OCI-LY1 (cell line): ENCODE data around the gene C19orf25.

Experiments
- H2AFZ ChIP-seq: fragments of 200-600 bp; sonication (generic), shearing (Covaris generic); 2 replicates; pipeline ENCODE4 v1.6.0; 2014; ENCODE audit warnings: antibody characterized with exemption, mild to moderate bottlenecking, low read length
- H3F3A ChIP-seq: fragments of 200-600 bp; sonication (generic), shearing (Covaris generic); 2 replicates; pipeline ENCODE4 v1.6.0; 2014; ENCODE audit warnings: mild to moderate bottlenecking, antibody characterized with exemption, low read length, moderate library complexity; ENCODE audit not compliant: insufficient read depth
- H3K27ac ChIP-seq: fragments of 200-600 bp; sonication (generic); 2 replicates; pipeline ENCODE4 v1.5.1; 2014; ENCODE audit warnings: low read length, mixed run types, mild to moderate bottlenecking, low read depth; ENCODE audit not compliant: poor library complexity, severe bottlenecking
- H3K27me3 ChIP-seq: fragments of 200-600 bp; sonication (generic); 2 replicates; pipeline ENCODE4 v1.6.0; 2014; ENCODE audit warnings: antibody characterized with exemption, mild to moderate bottlenecking, low read length, moderate library complexity; ENCODE audit not compliant: insufficient read depth
- H3K36me3 ChIP-seq: fragments of 200-600 bp; sonication (generic); 2 replicates; pipeline ENCODE4 v1.6.1; 2014; ENCODE audit warnings: mild to moderate bottlenecking, antibody characterized with exemption, low read length, moderate library complexity, mixed read lengths; ENCODE audit not compliant: insufficient read depth
- H3K4me1 ChIP-seq: fragments of 200-600 bp; sonication (generic); 2 replicates; pipeline ENCODE4 v1.5.1; 2014; ENCODE audit warnings: mild to moderate bottlenecking, low read length, moderate library complexity; ENCODE audit not compliant: insufficient read depth, severe bottlenecking
- H3K4me2 ChIP-seq: fragments of 200-600 bp; sonication (generic), shearing (Covaris generic); 2 replicates; pipeline ENCODE4 v1.6.1; 2014; ENCODE audit warnings: low read length
- H3K4me3 ChIP-seq: fragments of 200-600 bp; sonication (generic); 2 replicates; pipeline ENCODE4 v1.5.1; 2014; ENCODE audit warnings: low read length, low read depth, mild to moderate bottlenecking, mixed read lengths; ENCODE audit not compliant: poor library complexity, severe bottlenecking
- H3K79me2 ChIP-seq: fragments of 200-600 bp; shearing (Covaris generic); 2 replicates; pipeline ENCODE4 v1.6.1; 2016; ENCODE audit warnings: mixed run types, low read length, mixed read lengths; ENCODE audit not compliant: insufficient read depth
- H3K9ac ChIP-seq: fragments of 200-600 bp; sonication (generic), shearing (Covaris generic); 2 replicates; pipeline ENCODE4 v1.6.1; 2014; ENCODE audit warnings: mild to moderate bottlenecking, low read length, mixed read lengths
- H3K9me2 ChIP-seq: fragments of 200-600 bp; sonication (generic), shearing (Covaris generic); 2 replicates; pipeline ENCODE4 v1.6.1; 2014; ENCODE audit warnings: low read depth, mild to moderate bottlenecking, low read length, mixed read lengths
- H3K9me3 ChIP-seq: fragments of 200-600 bp; shearing (Covaris generic); 2 replicates; pipeline ENCODE4 v1.6.1; 2014; ENCODE audit warnings: low read length, mixed read lengths
- H4K20me1 ChIP-seq: fragments of 200-600 bp; sonication (generic), shearing (Covaris generic); 2 replicates; pipeline ENCODE4 v1.6.0; 2016; ENCODE audit warnings: mild to moderate bottlenecking, low read length; ENCODE audit not compliant: insufficient read depth
- EZH2 ChIP-seq: fragments of 200-600 bp; sonication (generic), shearing (Covaris generic); IDR thresholded peaks from 2 replicates; pipeline ENCODE4 v1.8.0; 2017; ENCODE audit warnings: borderline replicate concordance, mixed run types, mild to moderate bottlenecking, antibody characterized with exemption, low read length, moderate library complexity, mixed read lengths
- TF ChIP-seq, protein P1 (sequence below): fragments of 200-600 bp; sonication (generic), shearing (Covaris generic); IDR thresholded peaks from 2 replicates; pipeline ENCODE4 v1.5.1; 2017; ENCODE audit warnings: mild to moderate bottlenecking, antibody characterized with exemption, low read length, moderate library complexity, mixed read lengths

C19orf25 gene

DNA sequence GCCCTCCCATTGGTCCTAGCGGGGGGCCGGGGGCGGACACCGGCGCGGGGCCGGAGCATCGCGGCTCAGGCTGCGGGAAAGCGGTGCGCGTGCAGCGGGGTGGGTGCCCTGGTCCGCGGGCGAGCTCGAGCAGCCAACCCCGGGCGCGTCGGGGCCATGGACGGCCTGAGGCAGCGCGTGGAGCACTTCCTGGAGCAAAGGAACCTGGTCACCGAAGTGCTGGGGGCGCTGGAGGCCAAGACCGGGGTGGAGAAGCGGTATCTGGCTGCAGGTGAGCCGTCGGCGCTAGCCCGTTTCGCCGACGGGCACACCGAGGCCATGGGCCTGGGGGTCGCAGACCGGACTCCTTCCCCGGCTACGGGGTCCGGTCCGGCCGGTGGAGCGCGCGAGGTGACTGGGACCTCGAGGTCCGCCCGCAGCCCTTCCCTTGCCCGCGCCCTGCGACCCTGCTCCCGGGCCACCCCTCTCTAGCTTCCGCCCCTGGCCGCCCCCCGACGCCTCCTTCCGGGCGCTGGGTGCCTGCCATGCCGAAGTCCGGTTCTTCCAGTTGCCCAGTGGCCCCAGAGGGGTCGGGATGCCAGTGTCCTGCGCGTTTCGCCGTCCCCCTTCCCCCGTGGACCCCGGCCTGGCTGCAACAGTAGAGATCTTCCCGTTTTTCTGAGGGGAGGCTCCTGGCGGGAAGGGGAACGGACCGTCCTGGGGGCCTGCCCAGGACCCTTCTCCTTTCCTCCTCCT, 12.3 kb upstream of the C19orf25 start, which contains the start of gene REEP6:
REEP6 (plus strand) TSS at position 68 of the 735 bp plus-strand sequence; CDS start at position 157, 89 bp downstream.
- peak within 1 kb of the TSS; percentile 66 for H3K4me3 ChIP-seq
- H3K9ac ChIP-seq: peak within 1 kb of the TSS; percentile 67
- H3K27me3 ChIP-seq: no peaks in the 10 kb centered on the region; the same call in 1 of the 2 replicates
- no peaks in the 10 kb centered on the region for H3K36me3 ChIP-seq
- H2AFZ ChIP-seq: no peak within 1 kb of the TSS
- H3K4me2 ChIP-seq: peak within 1 kb of the TSS; percentile 80
- no peak within 1 kb of the TSS for H3K27ac ChIP-seq
- H3K4me1 ChIP-seq: peaks cover 13% of the 10 kb centered on the region
- H3F3A ChIP-seq: no peaks in the 10 kb centered on the region
- H3K9me2 ChIP-seq: no peaks in the 10 kb centered on the region
- TF ChIP-seq, protein P1, sequence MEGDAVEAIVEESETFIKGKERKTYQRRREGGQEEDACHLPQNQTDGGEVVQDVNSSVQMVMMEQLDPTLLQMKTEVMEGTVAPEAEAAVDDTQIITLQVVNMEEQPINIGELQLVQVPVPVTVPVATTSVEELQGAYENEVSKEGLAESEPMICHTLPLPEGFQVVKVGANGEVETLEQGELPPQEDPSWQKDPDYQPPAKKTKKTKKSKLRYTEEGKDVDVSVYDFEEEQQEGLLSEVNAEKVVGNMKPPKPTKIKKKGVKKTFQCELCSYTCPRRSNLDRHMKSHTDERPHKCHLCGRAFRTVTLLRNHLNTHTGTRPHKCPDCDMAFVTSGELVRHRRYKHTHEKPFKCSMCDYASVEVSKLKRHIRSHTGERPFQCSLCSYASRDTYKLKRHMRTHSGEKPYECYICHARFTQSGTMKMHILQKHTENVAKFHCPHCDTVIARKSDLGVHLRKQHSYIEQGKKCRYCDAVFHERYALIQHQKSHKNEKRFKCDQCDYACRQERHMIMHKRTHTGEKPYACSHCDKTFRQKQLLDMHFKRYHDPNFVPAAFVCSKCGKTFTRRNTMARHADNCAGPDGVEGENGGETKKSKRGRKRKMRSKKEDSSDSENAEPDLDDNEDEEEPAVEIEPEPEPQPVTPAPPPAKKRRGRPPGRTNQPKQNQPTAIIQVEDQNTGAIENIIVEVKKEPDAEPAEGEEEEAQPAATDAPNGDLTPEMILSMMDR: no peak
- TF ChIP-seq EZH2: no peak
- no peaks in the 10 kb centered on the region for H4K20me1 ChIP-seq
- H3K9me3 ChIP-seq: no peaks in the 10 kb centered on the region
- H3K79me2 ChIP-seq: no peaks in the 10 kb centered on the region

DNA sequence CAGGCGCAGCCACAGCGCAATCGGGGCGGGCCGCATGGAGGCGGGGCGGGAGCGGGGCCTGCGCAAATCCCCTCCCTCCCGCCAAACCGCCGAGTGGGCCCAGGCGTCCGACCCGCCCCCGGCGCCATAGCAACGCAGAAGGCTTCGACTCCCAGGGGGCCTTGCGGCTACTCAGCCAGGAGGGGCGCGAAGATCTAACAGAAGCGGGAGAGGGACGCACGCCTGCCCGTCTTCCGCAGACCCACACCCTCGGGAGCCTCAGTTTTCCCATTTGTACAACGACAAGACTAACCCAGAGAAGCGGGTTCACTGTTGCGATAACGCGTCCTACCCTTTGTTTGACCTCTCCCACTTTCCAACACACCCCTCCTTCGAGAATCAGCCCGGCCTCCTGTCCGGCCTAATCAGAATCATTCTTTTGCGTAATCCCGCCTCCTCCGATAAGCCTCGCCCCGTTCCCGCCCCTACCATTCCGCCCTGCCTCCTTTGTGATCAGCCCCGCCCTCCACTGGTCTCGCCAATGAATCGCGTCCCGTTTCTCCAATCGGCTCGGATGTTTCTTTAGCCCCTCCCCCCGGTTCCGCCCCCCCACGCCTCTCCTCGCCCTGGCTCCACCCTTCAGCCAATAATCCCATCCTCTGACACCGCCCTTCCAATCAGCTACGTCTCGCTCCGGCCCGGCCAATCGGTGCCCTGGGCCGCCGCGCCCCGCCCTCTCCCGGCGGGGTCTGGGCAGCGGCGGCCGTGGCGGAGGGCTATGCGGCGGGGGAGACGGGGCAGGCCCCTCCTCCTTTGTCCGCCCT, 11.5 kb upstream of the C19orf25 start, which contains the start of gene PCSK4:
PCSK4 (minus strand) TSS at position 40 of the 803 bp plus-strand sequence; CDS start at position 36, 4 bp downstream.
- Histone ChIP-seq H3K4me2 (peak within 1 kb of the TSS; percentile 80), H4K20me1 (no peaks in the 10 kb centered on the region), H3K9ac (peak within 1 kb of the TSS; percentile 67), H3K4me3 (peak within 1 kb of the TSS; percentile 66), H3K27ac (no peak within 1 kb of the TSS), H2AFZ (no peak within 1 kb of the TSS), H3F3A (no peaks in the 10 kb centered on the region), H3K36me3 (no peaks in the 10 kb centered on the region), H3K9me2 (no peaks in the 10 kb centered on the region), H3K79me2 (no peaks in the 10 kb centered on the region), H3K27me3 (no peaks in the 10 kb centered on the region; the same call in 1 of the 2 replicates), H3K9me3 (no peaks in the 10 kb centered on the region), H3K4me1 (peaks cover 13% of the 10 kb centered on the region)
- TF ChIP-seq EZH2: no peak
- TF ChIP-seq, protein P1: no peak

DNA sequence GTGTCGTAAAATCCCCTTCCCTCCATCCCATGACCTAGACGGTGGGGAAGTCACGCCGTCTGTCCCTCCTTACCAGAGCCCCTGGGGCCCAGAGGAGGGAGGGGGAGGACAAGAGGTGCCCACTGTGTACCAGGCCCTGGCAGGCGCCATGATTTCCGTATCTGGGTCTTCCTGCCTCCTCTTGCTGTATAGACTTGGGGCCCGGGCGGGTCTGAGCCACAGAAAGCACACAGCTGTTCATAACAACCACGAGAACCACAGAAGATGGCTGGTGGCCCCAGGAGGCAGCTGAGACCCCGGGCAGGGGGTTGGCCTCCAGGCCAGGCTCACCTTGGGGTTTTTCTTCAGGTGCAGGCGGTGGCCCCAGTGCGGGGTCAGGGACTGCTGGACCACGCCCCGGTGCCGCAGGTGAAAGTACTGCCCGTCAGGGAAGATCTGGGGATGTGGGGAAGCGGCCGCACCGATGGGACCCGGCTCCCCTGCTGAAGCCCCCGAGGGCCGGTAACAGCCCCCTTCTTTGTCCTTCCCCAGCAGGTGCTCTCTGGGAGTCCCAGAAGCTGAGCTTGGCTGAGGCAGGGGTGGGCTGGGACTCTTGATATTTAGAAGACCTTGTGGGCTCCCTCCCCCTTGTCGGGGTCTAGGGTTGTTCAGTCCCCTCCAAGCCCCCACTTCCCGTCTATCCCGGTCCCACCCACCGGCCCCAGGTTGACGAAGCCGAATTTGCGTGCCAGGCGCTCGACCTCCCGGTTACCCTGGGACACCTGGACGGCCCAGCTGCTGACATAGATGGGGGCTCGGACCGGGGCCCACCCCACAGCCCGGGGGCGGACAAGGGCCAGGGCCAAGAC, 10.7 kb upstream of the C19orf25 start:
- H3K4me2 ChIP-seq: peak overlapping the region; percentile 80
- no peaks in the 10 kb centered on the region for H3F3A ChIP-seq
- no peaks in the 10 kb centered on the region for H3K79me2 ChIP-seq
- H3K4me3 ChIP-seq: peak overlapping the region; percentile 66
- H3K9me3 ChIP-seq: no peaks in the 10 kb centered on the region
- peaks cover 13% of the 10 kb centered on the region for H3K4me1 ChIP-seq
- H3K27ac ChIP-seq: no peak overlapping the region
- H3K9ac ChIP-seq: peak overlapping the region; percentile 67
- H3K9me2 ChIP-seq: no peaks in the 10 kb centered on the region
- no peaks in the 10 kb centered on the region; the same call in 1 of the 2 replicates for H3K27me3 ChIP-seq
- H4K20me1 ChIP-seq: no peaks in the 10 kb centered on the region
- TF ChIP-seq, protein P1: no peak
- TF ChIP-seq EZH2: no peak
- no peaks in the 10 kb centered on the region for H3K36me3 ChIP-seq
- H2AFZ ChIP-seq: no peak overlapping the region
